ENCODE data around the gene ARRB1. TPM values are rescaled to one million over a fixed set of nuclear protein-coding genes. Genes with fewer than 3 reads are reported as not detected.

ARRB1 gene
- 100 to 1,000 TPM in 1 of 2 donors, 10 to 100 TPM in 1; 41.7 to 128 TPM for total RNA-seq
- 19.7 TPM for polyA plus RNA-seq (2013, experiment 1 of 2)
- polyA plus RNA-seq (2013, experiment 2 of 2) = 23.1 TPM
- long read RNA-seq, experiment 1, partial matches to known transcripts = 4 of 14 reads
- long read RNA-seq, experiment 1, other reads (novel, unspliced or antisense) = 7 of 14 reads
- long read RNA-seq, experiment 2, transcript ARRB1-202 (16 exons, 3,336 nt) = minor isoform, 8 of 24 reads
- long read RNA-seq, experiment 2, transcript ARRB1-201 (15 exons, 1,895 nt) = major isoform, 10 of 24 reads
- long read RNA-seq, experiment 2, partial matches to known transcripts = 1 of 24 reads
- long read RNA-seq, experiment 2, other reads (novel, unspliced or antisense) = 5 of 24 reads
- long read RNA-seq, experiment 3, transcript ARRB1-201 (15 exons, 1,895 nt) = major isoform, 96 of 167 reads
- long read RNA-seq, experiment 3, transcript ARRB1-202 (16 exons, 3,336 nt) = minor isoform, 42 of 167 reads
- long read RNA-seq, experiment 3, partial matches to known transcripts = 9 of 167 reads
- long read RNA-seq, experiment 3, other reads (novel, unspliced or antisense) = 20 of 167 reads
- long read RNA-seq, experiment 4, transcript ARRB1-201 (15 exons, 1,895 nt) = major isoform, 5 of 7 reads
- long read RNA-seq, experiment 4, partial matches to known transcripts = 1 of 7 reads
- long read RNA-seq, experiment 4, other reads (novel, unspliced or antisense) = 0 of 7 reads

DNA sequence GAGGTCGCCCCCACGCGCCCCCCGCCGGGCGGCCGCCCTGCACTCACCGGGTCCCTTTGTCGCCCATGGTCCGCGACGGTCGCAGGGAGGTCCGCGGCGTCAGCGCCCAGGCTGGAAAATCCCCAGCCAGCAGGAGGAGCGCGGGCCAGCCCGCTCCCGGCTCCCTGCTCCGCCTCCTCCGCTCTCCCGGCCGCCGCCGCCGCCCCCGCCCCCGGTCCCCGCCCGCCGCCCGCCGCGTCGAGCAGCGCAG is at the start of gene ARRB1:
Gene ARRB1 (minus strand): TSS at position 121 of the 250 bp plus-strand sequence. CDS start 54 bp downstream, at position 67.
- Mint-ChIP-seq H3K27me3 (ENCODE audit: insufficient read depth) (no peaks in the 10 kb centered on the region), H3K27ac (peak within 1 kb of the TSS; percentile 93), H3K36me3 (ENCODE audit: low read depth) (peaks cover 13% of the 10 kb centered on the region), H3K4me3 (peak within 1 kb of the TSS; percentile 86), H3K9me3 (no peaks in the 10 kb centered on the region), H3K4me1 (peaks cover 54% of the 10 kb centered on the region)
- no peak for TF ChIP-seq CTCF (conservative IDR thresholded peaks at IDR 0.05)
- no peaks in the 10 kb centered on the region for H3K27me3 ChIP-seq (ENCODE audit: control insufficient read depth, insufficient read depth, low read length, poor library complexity, severe bottlenecking)
- peak; percentile 82 for DNase-seq
- H3K9ac ChIP-seq (ENCODE audit: extremely low read depth, low read length, poor library complexity, severe bottlenecking) = peak within 1 kb of the TSS; percentile 76
- H3K36me3 ChIP-seq (ENCODE audit: control insufficient read depth, insufficient read depth, low read length) = peaks cover 27% of the 10 kb centered on the region
- peak within 1 kb of the TSS; percentile 57 for H3K27ac ChIP-seq (ENCODE audit: low read depth, low read length)
- WGBS, 2 experiments (ENCODE audit: insufficient coverage in 1 of 2, insufficient read length in 1 of 2) = 0% methylated on average over 37 of the region's 38 CpGs; no CpG with 5 or more reads in 1 of the 2 experiments
- H3K4me3 ChIP-seq (ENCODE audit: low read length) = peak within 1 kb of the TSS; percentile 90
- H3K9me3 ChIP-seq (ENCODE audit: control insufficient read depth, low read length) = no peaks in the 10 kb centered on the region
- H3K4me1 ChIP-seq (ENCODE audit: control insufficient read depth, insufficient read depth, low read length) = peaks cover 19% of the 10 kb centered on the region

- peak overlapping the region; percentile 99 for H3K4me3 Mint-ChIP-seq
- peak overlapping the region; percentile 95 for H3K4me3 ChIP-seq (ENCODE audit: low read length)
- peak overlapping the region; percentile 99 for H3K9ac ChIP-seq (ENCODE audit: extremely low read depth, low read length, poor library complexity, severe bottlenecking)
- DNase-seq = peak; percentile 52
- H3K27me3 ChIP-seq (ENCODE audit: control insufficient read depth, insufficient read depth, low read length, poor library complexity, severe bottlenecking) = no peaks in the 10 kb centered on the region
- H3K9me3 Mint-ChIP-seq = no peaks in the 10 kb centered on the region
- peaks cover 55% of the 10 kb centered on the region for H3K36me3 Mint-ChIP-seq (ENCODE audit: low read depth)
- no peaks in the 10 kb centered on the region for H3K9me3 ChIP-seq (ENCODE audit: control insufficient read depth, low read length)
- H3K27ac Mint-ChIP-seq = peak overlapping the region; percentile 99
- WGBS, 2 experiments (ENCODE audit: insufficient coverage in 1 of 2, insufficient read length in 1 of 2) = 0 to 1% methylated on average over 9 to 11 of the region's 11 CpGs
- H3K27me3 Mint-ChIP-seq (ENCODE audit: insufficient read depth) = no peaks in the 10 kb centered on the region
- no peak for TF ChIP-seq CTCF (conservative IDR thresholded peaks at IDR 0.05)
- peaks cover 24% of the 10 kb centered on the region for H3K4me1 ChIP-seq (ENCODE audit: control insufficient read depth, insufficient read depth, low read length)
- peaks cover 53% of the 10 kb centered on the region for H3K36me3 ChIP-seq (ENCODE audit: control insufficient read depth, insufficient read depth, low read length)
- peak overlapping the region; percentile 95 for H3K27ac ChIP-seq (ENCODE audit: low read depth, low read length)
- H3K4me1 Mint-ChIP-seq = peaks cover 50% of the 10 kb centered on the region
Measured at GRCh38 chr11:75400146-75400865, 48.8 kb upstream of the ARRB1 start.

- Mint-ChIP-seq H3K27ac (peak within 1 kb of the TSS; percentile 99), H3K9me3 (no peaks in the 10 kb centered on the region), H3K27me3 (ENCODE audit: insufficient read depth) (no peaks in the 10 kb centered on the region), H3K4me1 (peaks cover 54% of the 10 kb centered on the region), H3K4me3 (peak within 1 kb of the TSS; percentile 99), H3K36me3 (ENCODE audit: low read depth) (peaks cover 49% of the 10 kb centered on the region)
- Histone ChIP-seq H3K27ac (ENCODE audit: low read depth, low read length) (peak within 1 kb of the TSS; percentile 95), H3K27me3 (ENCODE audit: control insufficient read depth, insufficient read depth, low read length, poor library complexity, severe bottlenecking) (no peaks in the 10 kb centered on the region), H3K9me3 (ENCODE audit: control insufficient read depth, low read length) (no peaks in the 10 kb centered on the region), H3K9ac (ENCODE audit: extremely low read depth, low read length, poor library complexity, severe bottlenecking) (peak within 1 kb of the TSS; percentile 99), H3K36me3 (ENCODE audit: control insufficient read depth, insufficient read depth, low read length) (peaks cover 46% of the 10 kb centered on the region), H3K4me3 (ENCODE audit: low read length) (peak within 1 kb of the TSS; percentile 95), H3K4me1 (ENCODE audit: control insufficient read depth, insufficient read depth, low read length) (peaks cover 21% of the 10 kb centered on the region)
- peak; percentile 95 for DNase-seq
- 0% methylated on average over 29 to 55 of the region's 55 CpGs for WGBS, 2 experiments (ENCODE audit: insufficient coverage in 1 of 2, insufficient read length in 1 of 2)
- peak; percentile 52 for TF ChIP-seq CTCF (conservative IDR thresholded peaks at IDR 0.05)
Measured at GRCh38 chr11:75399344-75400145, 48.1 kb upstream of the ARRB1 start, which contains the start of gene RPS3. Gene RPS3 (plus strand): TSS chr11:75399518. CDS start chr11:75399548, 30 bp downstream.

Data from endodermal cell (in vitro differentiated cells).